ENCODE data around the gene VWA3A.
"Not testable (repeated sequence)": the region's sequence is repeated elsewhere in the genome, so short reads cannot be mapped to it uniquely, and the experiment has no call there.

VWA3A gene

GRCh38 chr16:22123759-22124490 is 31.6 kb downstream of the VWA3A start:
- TF ChIP-seq CTCF (conservative IDR thresholded peaks at IDR 0.05; ENCODE audit: low read depth, low read length), result no peak
- DNase-seq (ENCODE audit: low read depth), result no peak
- no peak overlapping the region for H3K4me3 ChIP-seq (ENCODE audit: low read depth, low read length)

GRCh38 chr16:22124583-22125284 is 32.4 kb downstream of the VWA3A start:
- no peak for DNase-seq (ENCODE audit: low read depth)
- no peak for TF ChIP-seq CTCF (conservative IDR thresholded peaks at IDR 0.05; ENCODE audit: low read depth, low read length)
- no peak overlapping the region for H3K4me3 ChIP-seq (ENCODE audit: low read depth, low read length)

GRCh38 chr16:22126037-22126558 is 33.8 kb downstream of the VWA3A start:
- no peak for DNase-seq (ENCODE audit: low read depth)
- TF ChIP-seq CTCF (conservative IDR thresholded peaks at IDR 0.05; ENCODE audit: low read depth, low read length), result no peak
- no peak overlapping the region for H3K4me3 ChIP-seq (ENCODE audit: low read depth, low read length)

GRCh38 chr16:22128537-22128936 is 36.2 kb downstream of the VWA3A start:
- not testable (repeated sequence) for H3K4me3 ChIP-seq (ENCODE audit: low read depth, low read length); DNase-seq (ENCODE audit: low read depth)

GRCh38 chr16:22130528-22130927 is 38.2 kb downstream of the VWA3A start:
- TF ChIP-seq CTCF (conservative IDR thresholded peaks at IDR 0.05; ENCODE audit: low read depth, low read length), result no peak
- H3K4me3 ChIP-seq (ENCODE audit: low read depth, low read length), result no peak overlapping the region

GRCh38 chr16:22132801-22133200 is 40.5 kb downstream of the VWA3A start:
- no peak for TF ChIP-seq CTCF (conservative IDR thresholded peaks at IDR 0.05; ENCODE audit: low read depth, low read length)
- H3K4me3 ChIP-seq (ENCODE audit: low read depth, low read length), result no peak overlapping the region
- DNase-seq (ENCODE audit: low read depth), result no peak

More at GRCh38 chr16:22130528-22130927, 38.2 kb downstream of the VWA3A start:
- DNase-seq (ENCODE audit: low read depth), result no peak

- TF ChIP-seq CTCF (conservative IDR thresholded peaks at IDR 0.05; ENCODE audit: low read depth, low read length), result no peak
- DNase-seq (ENCODE audit: low read depth), result no peak
- no peak overlapping the region for H3K4me3 ChIP-seq (ENCODE audit: low read depth, low read length)
Observed at GRCh38 chr16:22138482-22138881, 46.1 kb downstream of the VWA3A start.
